Fibroblast of pulmonary artery (primary cell): ENCODE results near the gene HOXB3.

Experiments used
- DNase-seq: peaks from one replicate; pipeline ENCODE4 v3.0.0-alpha.2; 2010; ENCODE audit warnings: low read depth
- H3K4me3 ChIP-seq: replicated peaks from 2 replicates; pipeline ENCODE4 v1.5.1; 2011; ENCODE audit warnings: low read depth, mild to moderate bottlenecking, control low read depth, low read length, moderate library complexity
- TF ChIP-seq, protein P1 (sequence below): IDR thresholded peaks from 2 replicates; pipeline ENCODE4 v1.5.1; 2011; ENCODE audit warnings: mild to moderate bottlenecking, control low read depth, low read length, inconsistent platforms; ENCODE audit errors: missing control alignments

Gene HOXB3

DNA sequence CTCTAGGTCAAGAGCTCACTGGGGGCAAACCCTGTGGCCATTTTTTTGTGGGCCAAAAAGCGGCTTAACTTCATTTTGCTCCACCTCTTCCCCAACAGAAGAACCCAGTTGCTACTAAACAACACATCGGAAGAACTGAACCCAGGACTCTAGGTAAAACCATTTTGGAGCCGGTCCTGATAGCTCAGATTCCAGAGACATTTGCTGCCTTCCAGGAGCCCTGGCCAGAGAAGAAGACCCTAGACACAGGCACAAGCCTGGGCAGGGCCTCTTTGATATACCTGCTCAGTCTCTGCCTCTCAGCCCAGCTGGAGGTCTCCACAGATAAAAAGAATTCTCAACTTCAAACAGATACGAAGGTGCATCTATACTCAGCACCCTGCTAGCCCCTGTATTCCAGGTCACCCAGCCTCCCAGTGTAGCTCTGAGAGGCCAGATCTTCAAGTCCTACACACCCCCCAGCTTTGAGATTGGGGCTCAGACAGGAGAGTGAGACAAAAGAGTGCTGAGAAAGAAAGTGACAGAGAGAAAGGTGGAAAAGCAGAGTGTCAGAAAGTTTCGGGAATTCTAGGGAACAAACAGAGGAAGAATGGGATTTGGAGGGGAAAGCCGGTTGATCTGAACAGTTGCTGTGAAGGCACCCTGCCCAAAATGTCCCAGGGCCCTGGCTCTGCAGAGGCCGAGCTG is 42.7 kb upstream of the HOXB3 start:
- TF ChIP-seq, protein P1, sequence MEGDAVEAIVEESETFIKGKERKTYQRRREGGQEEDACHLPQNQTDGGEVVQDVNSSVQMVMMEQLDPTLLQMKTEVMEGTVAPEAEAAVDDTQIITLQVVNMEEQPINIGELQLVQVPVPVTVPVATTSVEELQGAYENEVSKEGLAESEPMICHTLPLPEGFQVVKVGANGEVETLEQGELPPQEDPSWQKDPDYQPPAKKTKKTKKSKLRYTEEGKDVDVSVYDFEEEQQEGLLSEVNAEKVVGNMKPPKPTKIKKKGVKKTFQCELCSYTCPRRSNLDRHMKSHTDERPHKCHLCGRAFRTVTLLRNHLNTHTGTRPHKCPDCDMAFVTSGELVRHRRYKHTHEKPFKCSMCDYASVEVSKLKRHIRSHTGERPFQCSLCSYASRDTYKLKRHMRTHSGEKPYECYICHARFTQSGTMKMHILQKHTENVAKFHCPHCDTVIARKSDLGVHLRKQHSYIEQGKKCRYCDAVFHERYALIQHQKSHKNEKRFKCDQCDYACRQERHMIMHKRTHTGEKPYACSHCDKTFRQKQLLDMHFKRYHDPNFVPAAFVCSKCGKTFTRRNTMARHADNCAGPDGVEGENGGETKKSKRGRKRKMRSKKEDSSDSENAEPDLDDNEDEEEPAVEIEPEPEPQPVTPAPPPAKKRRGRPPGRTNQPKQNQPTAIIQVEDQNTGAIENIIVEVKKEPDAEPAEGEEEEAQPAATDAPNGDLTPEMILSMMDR = no peak

DNA sequence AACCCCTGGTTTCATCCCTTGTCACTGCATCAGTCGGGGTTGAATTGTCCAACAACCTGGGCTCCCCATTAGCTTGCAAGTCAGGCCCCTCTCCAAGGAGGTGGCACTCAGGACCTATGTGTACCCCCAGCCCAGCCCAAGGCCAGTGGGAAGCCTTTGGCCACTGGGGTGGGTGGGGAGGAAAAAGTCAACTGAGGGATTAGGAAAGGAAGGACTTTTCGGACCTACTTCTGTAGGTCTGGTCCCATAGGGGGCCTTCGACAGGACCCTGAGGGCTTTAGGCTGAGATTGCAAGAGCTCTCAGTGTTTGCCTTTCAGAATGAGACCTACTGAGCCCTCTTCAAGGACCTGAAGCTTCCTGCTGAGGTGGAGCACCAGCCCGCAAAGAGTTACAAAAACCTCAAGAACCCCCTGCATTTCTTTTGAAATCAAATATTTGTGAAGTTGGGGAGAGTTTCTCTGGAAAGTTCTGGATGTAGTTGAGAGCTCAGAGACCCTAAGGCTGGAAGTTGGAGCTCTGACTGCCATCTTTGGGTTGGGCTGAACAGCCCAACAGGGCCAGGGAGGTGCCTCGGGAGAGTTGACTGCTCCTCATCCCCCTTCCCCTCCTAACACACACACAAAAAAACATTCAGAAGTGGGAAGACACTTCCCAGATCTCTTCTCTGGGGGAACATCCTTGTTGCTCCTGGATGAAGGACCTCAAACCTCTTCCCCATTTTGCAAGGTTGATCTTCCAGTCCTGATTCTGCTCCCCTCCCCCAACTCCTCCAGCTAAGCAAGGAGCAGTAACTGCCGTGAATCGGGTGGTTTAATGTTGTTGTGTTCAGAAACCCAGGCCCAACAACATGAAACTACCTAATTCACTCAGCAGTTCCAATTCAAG is 41.9 kb upstream of the HOXB3 start:
- no peak overlapping the region for H3K4me3 ChIP-seq
- TF ChIP-seq, protein P1 = no peak
- no peak for DNase-seq

More for the DNA sequence above, 42.7 kb upstream of the HOXB3 start:
- H3K4me3 ChIP-seq = no peak overlapping the region
- no peak for DNase-seq

DNA sequence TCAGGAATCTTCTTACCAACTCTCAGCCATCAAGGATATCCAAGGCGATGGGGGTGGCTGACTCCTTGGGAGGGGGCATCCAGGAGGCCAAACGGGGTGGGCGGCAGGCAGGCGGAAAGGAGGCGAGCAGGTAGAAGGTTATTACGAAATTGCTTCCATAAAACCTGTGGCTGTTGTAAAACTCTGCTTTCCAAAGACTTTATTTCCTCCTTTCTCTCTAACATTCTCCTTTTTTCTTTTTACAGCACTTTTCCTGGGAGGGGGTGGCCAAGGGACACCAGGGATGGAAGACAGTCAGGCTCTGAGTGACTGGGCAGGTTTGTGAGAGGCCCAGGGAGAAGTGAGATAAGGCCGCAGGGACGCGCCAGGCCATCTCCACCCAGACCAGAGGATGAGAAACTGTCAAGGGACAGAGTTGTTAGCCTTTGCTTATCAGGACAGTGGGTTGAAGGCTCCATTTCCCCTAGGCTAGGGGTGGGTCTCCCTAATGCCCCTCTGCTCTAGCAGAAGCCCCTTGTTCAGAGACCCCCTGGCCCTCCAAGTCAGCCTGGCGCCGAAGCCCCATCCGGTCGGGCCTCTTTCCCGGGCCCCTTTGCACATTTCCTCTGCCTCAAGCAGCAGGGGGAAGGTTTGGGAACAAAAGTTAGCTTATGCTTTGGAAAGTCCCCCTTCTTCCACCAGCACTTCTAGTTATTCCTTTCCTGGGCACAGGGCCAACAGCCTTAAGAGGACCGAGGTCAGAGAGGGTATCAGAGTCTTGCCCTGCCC is 41.1 kb upstream of the HOXB3 start:
- DNase-seq = no peak
- no peak overlapping the region for H3K4me3 ChIP-seq
- TF ChIP-seq, protein P1 = no peak

DNA sequence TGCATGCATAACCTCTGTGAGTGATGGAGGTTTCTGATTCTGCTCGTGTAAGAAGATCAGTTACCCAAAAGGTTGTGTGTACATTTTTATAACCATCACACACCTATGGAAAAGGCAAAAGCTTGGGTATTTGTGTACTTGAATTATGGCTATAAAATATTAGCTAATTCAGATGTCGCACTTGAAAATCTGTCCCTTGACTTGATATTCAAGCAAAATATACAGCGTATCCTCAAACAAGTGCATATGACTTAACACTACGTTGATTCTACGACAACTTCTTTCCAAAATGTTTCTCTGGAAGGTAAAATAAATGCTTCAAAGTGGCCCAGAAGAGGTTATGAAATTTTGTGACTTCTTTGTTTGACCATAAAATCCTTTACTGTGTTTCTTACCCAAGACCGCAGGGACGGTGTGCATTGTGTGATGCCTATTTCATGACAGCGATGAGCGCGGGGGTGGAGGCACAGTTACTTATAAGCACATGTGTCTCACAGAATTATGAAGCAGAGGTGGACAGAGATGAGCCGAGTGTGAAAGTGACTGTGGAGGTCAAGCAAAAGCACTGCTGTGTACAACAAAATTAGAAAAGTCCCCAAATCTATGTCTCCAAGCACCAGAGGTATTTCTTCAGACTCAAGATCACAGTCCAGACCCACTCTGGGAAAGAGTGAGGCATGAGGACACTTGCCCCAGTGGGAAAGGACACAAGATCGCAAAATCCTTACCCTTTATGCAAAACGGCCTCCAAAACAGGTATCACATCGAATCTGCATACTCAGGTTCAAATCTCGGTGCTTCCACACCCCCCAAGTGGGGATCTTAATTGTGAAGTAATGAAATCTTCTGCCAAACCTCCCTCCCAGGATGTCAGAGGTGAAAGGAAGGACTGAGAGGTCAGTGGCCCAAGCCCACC is 40.2 kb upstream of the HOXB3 start:
- TF ChIP-seq, protein P1 = no peak
- DNase-seq = no peak
- H3K4me3 ChIP-seq = no peak overlapping the region

DNA sequence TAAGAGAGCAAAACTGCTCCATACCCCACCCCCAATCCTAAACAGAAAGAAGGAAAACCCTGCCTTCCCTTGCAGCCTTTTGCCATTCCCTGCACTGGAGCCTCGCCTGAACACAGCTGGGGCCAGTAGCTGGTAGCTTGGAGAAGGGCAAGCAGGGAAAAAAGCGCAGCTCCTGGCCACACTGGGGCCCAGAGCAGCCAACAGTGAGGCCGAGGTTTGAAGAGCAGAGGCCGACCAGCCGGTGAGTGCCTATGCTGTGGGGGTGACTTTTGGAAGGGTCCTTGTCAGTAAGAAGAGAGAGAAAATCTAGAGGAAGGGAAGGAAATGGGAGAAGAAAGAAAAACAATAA is 39.3 kb upstream of the HOXB3 start:
- H3K4me3 ChIP-seq = no peak overlapping the region
- no peak for DNase-seq
- TF ChIP-seq, protein P1 = no peak
